PC-9 (cell line): ENCODE results near the gene LAMP5.

Source experiments
- EZH2 ChIP-seq: fragments of 200-600 bp; sonication (generic); IDR thresholded peaks from 2 replicates; pipeline ENCODE4 v1.8.0; 2017; ENCODE audit warnings: antibody characterized with exemption, low read depth
- TF ChIP-seq, protein P1 (sequence below): fragments of 200-600 bp; sonication (generic); conservative IDR thresholded peaks from 2 replicates; pipeline ENCODE4 v1.6.1; 2017; ENCODE audit warnings: mixed run types, antibody characterized with exemption, mild to moderate bottlenecking, moderate library complexity

DNA sequence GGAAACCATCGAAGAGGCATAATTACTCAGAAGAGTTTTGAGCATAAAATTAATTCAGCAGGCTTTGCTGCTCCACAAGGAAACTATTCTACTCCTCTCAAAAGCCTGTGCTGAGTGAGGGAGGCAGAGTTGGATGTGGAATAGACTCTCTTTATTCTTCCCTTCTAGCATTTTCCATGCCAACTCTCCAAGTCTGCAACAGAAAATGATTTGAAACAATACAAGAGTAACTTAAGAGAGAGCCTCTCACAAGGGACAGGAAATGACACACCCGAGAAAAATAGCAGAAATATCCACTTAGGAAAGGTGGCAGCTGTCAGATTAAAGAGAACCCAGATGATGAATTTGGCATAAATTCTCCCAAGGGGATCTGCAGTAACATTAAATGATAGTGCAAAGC, 26.3 kb upstream of the LAMP5 start:
- TF ChIP-seq, protein P1, sequence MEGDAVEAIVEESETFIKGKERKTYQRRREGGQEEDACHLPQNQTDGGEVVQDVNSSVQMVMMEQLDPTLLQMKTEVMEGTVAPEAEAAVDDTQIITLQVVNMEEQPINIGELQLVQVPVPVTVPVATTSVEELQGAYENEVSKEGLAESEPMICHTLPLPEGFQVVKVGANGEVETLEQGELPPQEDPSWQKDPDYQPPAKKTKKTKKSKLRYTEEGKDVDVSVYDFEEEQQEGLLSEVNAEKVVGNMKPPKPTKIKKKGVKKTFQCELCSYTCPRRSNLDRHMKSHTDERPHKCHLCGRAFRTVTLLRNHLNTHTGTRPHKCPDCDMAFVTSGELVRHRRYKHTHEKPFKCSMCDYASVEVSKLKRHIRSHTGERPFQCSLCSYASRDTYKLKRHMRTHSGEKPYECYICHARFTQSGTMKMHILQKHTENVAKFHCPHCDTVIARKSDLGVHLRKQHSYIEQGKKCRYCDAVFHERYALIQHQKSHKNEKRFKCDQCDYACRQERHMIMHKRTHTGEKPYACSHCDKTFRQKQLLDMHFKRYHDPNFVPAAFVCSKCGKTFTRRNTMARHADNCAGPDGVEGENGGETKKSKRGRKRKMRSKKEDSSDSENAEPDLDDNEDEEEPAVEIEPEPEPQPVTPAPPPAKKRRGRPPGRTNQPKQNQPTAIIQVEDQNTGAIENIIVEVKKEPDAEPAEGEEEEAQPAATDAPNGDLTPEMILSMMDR = no peak
- TF ChIP-seq EZH2 = no peak
